ELR (cell line): ENCODE measurements around the gene CCDC57.
A peak's percentile ranks its signal among the peaks of the same experiment; 100 is the strongest.

Experiments used
- DNase-seq: peaks from one replicate; pipeline ENCODE4 v3.0.0-alpha.2; 2015; ENCODE audit warnings: low read depth

CCDC57 gene

DNA sequence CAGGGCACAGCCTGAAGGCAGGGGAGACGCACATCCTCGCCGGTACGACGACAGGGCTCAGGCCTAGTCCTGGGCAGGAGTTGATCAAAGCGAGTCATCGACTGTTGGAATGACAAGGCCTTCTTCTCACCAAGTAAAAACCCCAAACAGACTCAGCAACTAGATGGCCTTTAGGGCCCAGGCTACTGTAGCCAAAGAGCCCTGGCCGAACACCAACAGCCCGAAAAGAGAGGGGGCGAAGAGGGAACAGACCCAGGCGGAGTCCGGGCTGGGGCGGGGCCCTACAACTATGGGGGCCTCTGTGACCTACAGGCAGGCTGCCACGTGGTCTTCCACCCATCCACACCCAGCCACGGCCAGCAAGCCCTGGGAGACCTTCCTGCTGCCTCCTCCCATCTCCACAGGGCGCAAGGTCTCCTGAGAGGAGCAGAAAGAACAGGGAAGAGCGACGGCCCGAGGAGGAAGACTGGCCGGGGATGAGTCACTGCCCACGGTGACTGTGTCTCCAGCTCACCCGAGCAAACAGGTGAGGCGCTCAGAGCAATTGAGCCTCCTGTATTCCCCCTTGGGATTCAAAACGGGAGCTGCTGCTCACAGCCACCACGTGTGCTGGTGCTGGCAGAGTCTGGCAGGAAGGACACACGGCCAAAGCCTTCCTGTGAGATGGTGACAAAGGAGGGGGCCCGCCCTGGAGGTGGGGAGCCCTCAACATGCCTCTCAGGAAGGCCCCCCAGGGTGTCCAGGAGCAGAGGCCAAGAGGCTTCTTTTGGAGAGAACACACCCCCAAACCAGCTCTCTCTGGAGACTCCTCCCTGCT lies 33.9 kb upstream of the CCDC57 start:
- DNase-seq = peak; percentile 89

DNA sequence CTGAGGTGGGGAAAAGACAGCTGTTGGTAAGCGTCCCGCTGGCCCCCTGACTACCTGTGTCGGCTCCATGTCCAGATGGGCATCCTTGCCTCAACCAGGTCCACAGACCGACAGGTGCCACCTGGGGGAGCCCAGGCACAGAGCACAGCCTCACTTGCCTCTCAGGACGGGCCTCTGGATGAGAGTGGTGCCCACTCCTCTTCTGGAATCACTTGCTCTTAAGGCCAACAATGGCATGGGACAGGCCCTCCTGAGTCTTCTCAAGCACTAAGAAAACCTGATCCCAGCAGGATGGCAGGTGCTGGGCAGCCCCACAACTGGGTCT lies 33.4 kb upstream of the CCDC57 start:
- DNase-seq = no peak

- no peak for DNase-seq
Measured at GRCh38 chr17:82245134-82246039, 32.7 kb upstream of the CCDC57 start.

DNA sequence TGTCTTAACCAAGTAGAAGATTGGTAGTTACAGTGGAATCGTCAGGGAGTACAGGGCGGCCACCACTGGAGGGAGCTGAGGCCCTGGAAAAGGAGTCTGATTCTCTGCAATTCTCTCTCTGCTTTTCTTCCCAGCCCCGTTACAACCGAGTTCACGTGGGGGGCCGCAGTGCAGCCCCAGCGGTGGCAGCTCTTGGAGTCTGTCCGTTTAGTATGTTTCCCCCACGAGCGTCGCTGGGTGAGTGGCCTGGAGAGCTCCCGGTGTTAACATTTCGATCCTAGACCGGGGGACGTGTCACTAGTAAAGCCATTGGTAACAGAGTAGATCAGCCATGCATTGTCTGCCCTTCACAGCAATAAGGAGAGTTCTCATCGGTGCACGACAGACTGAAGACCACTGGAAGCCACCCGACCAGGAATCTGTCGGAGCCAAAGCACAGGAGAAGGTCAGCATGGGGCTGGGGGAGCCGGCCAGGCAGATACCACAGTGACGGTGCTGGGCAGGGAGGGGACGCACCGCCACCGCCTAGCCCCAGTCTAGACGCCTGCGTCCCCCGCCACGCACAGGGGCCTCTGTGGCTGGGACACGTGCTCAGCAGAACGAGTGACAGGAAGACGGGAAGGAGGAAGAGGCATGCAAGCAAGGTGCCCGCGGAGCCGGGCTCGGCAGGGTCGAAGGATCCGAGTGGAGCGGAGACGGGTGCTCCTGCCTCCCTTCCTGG lies 31.9 kb upstream of the CCDC57 start:
- DNase-seq = peak; percentile 73

DNA sequence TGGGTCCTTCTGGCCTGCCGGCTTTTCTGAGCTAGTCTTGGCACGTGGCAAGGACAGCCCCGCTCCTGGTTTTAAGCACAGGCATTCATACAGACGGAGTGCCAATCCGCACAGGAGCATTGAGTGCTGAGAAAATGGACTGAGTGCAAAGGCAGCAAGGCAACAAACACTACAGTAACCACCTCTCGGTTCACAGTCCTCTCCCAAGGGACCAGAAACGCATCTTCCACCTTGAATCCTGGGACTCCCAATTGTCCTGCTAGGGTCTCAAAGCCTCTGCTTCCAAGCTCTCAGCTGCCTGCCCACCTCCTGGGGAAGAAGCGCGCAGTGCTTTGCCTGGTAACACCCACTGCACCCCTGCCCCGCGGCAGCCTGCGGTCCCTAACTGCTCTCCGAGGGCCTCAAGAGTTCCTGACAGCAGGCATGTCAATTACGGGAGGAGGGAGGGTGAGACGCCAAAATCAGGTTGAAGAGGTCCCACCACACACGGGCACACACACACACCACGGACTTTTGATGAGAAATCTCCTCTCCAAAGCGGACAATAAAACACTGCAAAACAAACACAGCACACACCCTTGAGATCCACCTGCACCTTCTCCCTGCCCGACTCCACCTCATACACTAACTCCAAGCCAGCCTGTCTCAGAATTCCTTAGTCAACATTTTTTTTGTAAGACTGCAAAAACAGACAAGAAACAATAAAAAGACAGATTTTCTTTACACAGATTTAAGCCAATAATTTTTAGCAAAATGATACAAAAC lies 31.2 kb upstream of the CCDC57 start:
- peak; percentile 42 for DNase-seq

DNA sequence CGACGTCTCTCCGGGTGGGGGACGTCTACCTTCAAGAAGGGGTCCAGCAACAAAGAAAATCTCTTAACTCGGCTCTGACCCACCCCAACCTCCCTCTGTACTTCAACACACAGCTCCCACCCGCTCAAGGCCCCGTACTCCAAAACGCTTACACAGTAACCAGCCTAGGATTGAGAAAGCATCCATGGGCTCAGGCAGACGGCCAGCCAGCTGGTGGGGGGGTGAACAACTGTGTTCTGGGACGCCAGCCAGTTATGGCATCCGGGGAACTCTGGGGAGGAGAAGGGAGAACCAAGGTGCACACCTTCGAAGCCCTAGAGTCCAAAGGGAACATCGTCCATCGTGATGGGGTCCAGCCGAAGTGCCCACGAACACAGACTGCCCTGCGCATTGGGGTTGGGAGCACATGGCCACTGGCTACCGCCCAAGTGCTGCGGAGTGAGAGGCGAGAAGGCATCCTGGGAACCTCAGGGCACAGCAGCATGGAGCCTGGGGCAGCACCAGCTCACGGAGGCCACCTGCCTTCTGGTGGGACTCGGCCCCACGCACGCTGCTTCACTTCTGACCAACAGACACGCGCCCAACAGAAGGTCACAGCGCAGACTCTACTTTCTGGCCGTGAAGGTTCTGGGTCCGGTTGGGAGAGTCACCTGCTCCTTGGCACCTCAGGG lies 30.5 kb upstream of the CCDC57 start:
- peak; percentile 75 for DNase-seq

DNA sequence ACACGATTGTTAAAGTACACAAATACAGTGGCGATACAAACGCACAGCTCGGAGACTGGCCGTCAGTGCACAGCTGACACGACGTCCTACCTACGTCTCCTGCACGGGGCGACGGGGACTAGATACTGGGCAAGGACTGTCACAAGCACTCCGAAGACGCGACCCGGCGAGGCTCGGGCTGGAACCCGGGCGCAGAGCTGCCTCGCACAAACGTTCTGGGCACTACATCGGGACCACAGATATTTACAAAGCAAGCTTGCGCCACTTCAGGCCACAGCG lies 30.0 kb upstream of the CCDC57 start:
- DNase-seq = no peak

- peak; percentile 50 for DNase-seq
Measured at GRCh38 chr17:82241926-82242697, 29.5 kb upstream of the CCDC57 start.

- peak; percentile 84 for DNase-seq
Measured at GRCh38 chr17:82241183-82241925, 28.7 kb upstream of the CCDC57 start.

DNA sequence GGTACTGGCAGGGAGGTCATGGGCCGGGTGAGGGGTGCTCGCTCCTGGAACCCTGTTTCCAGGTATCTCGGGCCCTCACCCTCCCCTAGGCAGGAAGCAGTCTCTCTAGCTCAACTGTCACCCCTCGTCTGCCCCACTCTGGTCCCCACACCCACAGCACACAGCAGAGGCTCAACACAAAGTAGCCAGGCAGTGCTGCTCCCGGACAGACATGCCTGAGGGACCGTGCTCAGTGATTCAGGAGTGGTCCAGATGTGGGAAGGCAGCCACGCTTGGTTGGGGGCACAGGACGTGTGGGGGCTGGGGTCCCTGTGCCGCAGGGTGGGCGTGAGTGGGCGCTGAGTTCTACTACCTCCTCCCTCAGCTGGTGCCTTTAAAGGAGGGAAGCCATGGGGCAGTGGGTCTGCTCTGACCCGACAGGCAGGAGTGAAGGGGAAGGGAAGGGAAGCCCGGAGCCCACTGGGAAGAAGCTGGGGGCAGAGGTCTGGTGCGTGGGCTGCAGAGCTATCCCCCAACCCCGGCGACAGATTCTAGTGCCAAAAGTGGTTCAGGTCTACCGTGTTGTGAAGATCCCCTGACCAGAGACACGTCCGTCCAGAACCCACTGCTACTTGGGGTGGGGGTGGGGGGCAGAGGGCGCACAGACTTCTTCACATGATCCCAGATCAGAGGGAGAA lies 28.0 kb upstream of the CCDC57 start:
- DNase-seq = no peak

GRCh38 chr17:82239926-82240505 lies 27.4 kb upstream of the CCDC57 start:
- no peak for DNase-seq

GRCh38 chr17:82239401-82239925 lies 26.8 kb upstream of the CCDC57 start:
- DNase-seq = peak; percentile 47

DNA sequence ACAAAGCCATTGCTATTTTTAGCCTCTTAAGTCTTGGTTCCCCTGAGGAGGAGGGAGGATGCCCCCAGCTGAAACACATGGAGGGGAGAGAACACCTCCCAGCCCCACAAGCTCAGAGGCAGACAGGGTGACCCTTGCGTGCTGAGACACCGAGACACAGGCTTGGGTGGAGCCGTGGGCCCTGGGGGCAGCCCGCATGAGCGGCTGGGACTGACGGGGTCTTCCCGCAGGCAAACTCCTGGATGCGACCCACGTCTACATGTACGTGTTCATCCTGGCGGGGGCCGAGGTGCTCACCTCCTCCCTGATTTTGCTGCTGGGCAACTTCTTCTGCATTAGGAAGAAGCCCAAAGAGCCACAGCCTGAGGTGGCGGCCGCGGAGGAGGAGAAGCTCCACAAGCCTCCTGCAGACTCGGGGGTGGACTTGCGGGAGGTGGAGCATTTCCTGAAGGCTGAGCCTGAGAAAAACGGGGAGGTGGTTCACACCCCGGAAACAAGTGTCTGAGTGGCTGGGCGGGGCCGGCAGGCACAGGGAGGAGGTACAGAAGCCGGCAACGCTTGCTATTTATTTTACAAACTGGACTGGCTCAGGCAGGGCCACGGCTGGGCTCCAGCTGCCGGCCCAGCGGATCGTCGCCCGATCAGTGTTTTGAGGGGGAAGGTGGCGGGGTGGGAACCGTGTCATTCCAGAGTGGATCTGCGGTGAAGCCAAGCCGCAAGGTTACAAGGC lies 26.0 kb upstream of the CCDC57 start:
- DNase-seq = peak; percentile 91

DNA sequence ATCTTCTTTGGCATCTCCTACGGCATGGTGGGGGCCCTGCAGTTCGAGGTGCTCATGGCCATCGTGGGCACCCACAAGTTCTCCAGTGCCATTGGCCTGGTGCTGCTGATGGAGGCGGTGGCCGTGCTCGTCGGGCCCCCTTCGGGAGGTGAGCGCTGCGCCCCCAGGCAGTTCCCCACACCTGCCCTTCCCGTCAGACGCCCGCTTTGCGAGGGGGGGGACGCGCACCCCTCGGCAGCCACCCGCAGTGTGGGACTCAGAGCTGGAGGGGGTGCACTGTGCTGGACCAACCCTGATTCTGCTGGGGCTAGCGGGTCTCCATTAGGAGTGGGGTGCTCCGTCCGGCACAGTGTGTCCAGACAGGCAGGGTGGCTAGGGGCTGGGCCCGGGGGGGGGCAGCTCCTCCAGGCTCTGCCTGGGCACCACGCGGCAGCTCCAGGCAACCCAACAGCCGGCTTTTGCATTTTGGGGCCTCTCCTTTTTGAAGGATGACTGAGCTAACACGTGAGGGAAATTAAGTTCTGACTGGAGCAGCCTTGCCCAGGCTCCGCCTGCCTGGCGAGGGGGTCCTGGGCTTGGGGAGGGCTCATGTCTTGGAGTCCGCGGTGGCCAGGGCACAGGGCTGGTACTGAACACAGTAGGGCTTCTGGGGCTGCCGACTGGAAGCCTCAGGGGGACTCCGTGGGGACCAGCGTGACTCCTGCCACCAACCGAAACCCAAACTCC lies 25.3 kb upstream of the CCDC57 start:
- DNase-seq = no peak

DNA sequence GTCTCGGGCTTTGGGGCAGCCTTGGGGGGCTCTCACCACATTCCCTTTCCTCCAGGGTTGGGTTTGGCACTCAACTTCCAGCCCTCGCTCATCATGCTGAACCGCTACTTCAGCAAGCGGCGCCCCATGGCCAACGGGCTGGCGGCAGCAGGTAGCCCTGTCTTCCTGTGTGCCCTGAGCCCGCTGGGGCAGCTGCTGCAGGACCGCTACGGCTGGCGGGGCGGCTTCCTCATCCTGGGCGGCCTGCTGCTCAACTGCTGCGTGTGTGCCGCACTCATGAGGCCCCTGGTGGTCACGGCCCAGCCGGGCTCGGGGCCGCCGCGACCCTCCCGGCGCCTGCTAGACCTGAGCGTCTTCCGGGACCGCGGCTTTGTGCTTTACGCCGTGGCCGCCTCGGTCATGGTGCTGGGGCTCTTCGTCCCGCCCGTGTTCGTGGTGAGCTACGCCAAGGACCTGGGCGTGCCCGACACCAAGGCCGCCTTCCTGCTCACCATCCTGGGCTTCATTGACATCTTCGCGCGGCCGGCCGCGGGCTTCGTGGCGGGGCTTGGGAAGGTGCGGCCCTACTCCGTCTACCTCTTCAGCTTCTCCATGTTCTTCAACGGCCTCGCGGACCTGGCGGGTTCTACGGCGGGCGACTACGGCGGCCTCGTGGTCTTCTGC lies 24.6 kb upstream of the CCDC57 start:
- DNase-seq = no peak

GRCh38 chr17:82236142-82236971 lies 23.7 kb upstream of the CCDC57 start:
- peak; percentile 72 for DNase-seq
